IMR-90 (cell line): Measurements from ENCODE around the gene HMX1. TPM values are rescaled to one million over a fixed set of nuclear protein-coding genes. Genes with fewer than 3 reads are reported as not detected.

Experiments
- ATAC-seq: fragments of 200-7000 bp; cut with Tn5 transposase; 2 replicates; pipeline ENCODE4 v1.9.1; 2020; ENCODE audit warnings: low read depth, mild to moderate bottlenecking, moderate library complexity
- BruUV-seq: library from RNA; stranded (reverse); fragments of 400-500 nt; replicated peaks from 2 replicates; lab custom pipeline; 2021; lab: Mats Ljungman, UMichigan
- CTCF ChIA-PET: fragments of 300-600 bp; formaldehyde crosslinking; extraction: SDS; loops from one replicate; lab custom pipeline; 2021; ENCODE audit warnings: antibody characterized with exemption; lab: Yijun Ruan, JAX
- POLR2A ChIA-PET: fragments of 300-600 bp; sonication (Branson Sonifier 250); formaldehyde crosslinking; loops from one replicate; lab custom pipeline; 2022; ENCODE audit warnings: antibody characterized with exemption; ENCODE audit not compliant: unreplicated experiment; lab: Charles Lee
- DNase-seq: peaks from one replicate; pipeline ENCODE4 v3.0.0; 2013
- H2AFZ ChIP-seq: replicated peaks from 2 replicates; pipeline ENCODE3; 2013; ENCODE audit warnings: low read length, mild to moderate bottlenecking; ENCODE audit not compliant: poor library complexity
- H2AK5ac ChIP-seq: 2 replicates; pipeline ENCODE4 v1.6.1; 2013; ENCODE audit warnings: low read depth, low read length, inconsistent platforms
- H2AK9ac ChIP-seq: replicated peaks from 2 replicates; pipeline ENCODE3; 2013; ENCODE audit warnings: mild to moderate bottlenecking, low read depth, low read length, moderate library complexity; ENCODE audit not compliant: poor library complexity
- H2BK120ac ChIP-seq: 2 replicates; pipeline ENCODE4 v1.6.1; 2013; ENCODE audit warnings: low read depth, low read length, inconsistent platforms
- H2BK15ac ChIP-seq: 3 replicates; pipeline ENCODE4 v1.6.1; 2013; ENCODE audit warnings: low read depth, low read length, inconsistent platforms
- H2BK20ac ChIP-seq: 2 replicates; pipeline ENCODE4 v1.6.1; 2013; ENCODE audit warnings: low read depth, mild to moderate bottlenecking, inconsistent platforms, low read length, moderate library complexity
- H2BK5ac ChIP-seq: 2 replicates; pipeline ENCODE4 v1.6.1; 2013; ENCODE audit warnings: mild to moderate bottlenecking, low read depth, low read length, inconsistent platforms; ENCODE audit not compliant: poor library complexity, severe bottlenecking
- H3K14ac ChIP-seq: replicated peaks from 2 replicates; pipeline ENCODE4 v1.6.1; 2013; ENCODE audit warnings: low read depth, low read length, inconsistent platforms
- H3K18ac ChIP-seq: 2 replicates; pipeline ENCODE4 v1.6.1; 2013; ENCODE audit warnings: low read depth, low read length, control low read depth
- H3K23ac ChIP-seq: 2 replicates; pipeline ENCODE4 v1.6.1; 2013; ENCODE audit warnings: low read depth, low read length, inconsistent platforms
- H3K27ac ChIP-seq: 2 replicates; pipeline ENCODE4 v1.5.1; 2013; ENCODE audit warnings: mild to moderate bottlenecking, control low read depth, low read length; ENCODE audit not compliant: insufficient read depth
- H3K27me3 ChIP-seq: 2 replicates; pipeline ENCODE4 v1.6.1; 2013; ENCODE audit warnings: low read length; ENCODE audit not compliant: control insufficient read depth, insufficient read depth
- H3K36me3 ChIP-seq: 2 replicates; pipeline ENCODE4 v1.6.1; 2013; ENCODE audit warnings: low read length, mixed read lengths; ENCODE audit not compliant: control insufficient read depth, insufficient read depth
- H3K4ac ChIP-seq: 2 replicates; pipeline ENCODE4 v1.6.1; 2013; ENCODE audit warnings: low read depth, low read length, inconsistent platforms
- H3K4me1 ChIP-seq: 2 replicates; pipeline ENCODE4 v1.6.1; 2013; ENCODE audit warnings: low read length, mixed read lengths; ENCODE audit not compliant: control insufficient read depth, insufficient read depth
- H3K4me2 ChIP-seq: 2 replicates; pipeline ENCODE4 v1.6.1; 2013; ENCODE audit warnings: low read depth, mild to moderate bottlenecking, control low read depth, low read length, moderate library complexity
- H3K4me3 ChIP-seq: 2 replicates; pipeline ENCODE4 v1.5.1; 2013; ENCODE audit warnings: low read depth, mild to moderate bottlenecking, control low read depth, low read length, moderate library complexity; ENCODE audit not compliant: insufficient read depth
- H3K56ac ChIP-seq: 2 replicates; pipeline ENCODE4 v1.6.1; 2013; ENCODE audit warnings: low read length, inconsistent platforms; ENCODE audit not compliant: insufficient read depth; ENCODE audit errors: extremely low read depth
- H3K79me1 ChIP-seq, 2 experiments: 2 replicates each; pipeline ENCODE4 v1.6.1; 2013; ENCODE audit warnings: low read length in 2 of 2, inconsistent platforms in 1 of 2, low read depth in 1 of 2
- H3K9ac ChIP-seq: 2 replicates; pipeline ENCODE4 v1.6.1; 2013; ENCODE audit warnings: low read depth, low read length, control low read depth
- H3K9me1 ChIP-seq: 2 replicates; pipeline ENCODE4 v1.6.1; 2013; ENCODE audit warnings: low read length, inconsistent platforms; ENCODE audit not compliant: insufficient read depth
- H3K9me3 ChIP-seq: 2 replicates; pipeline ENCODE4 v1.6.1; 2013; ENCODE audit warnings: low read length; ENCODE audit not compliant: control insufficient read depth, insufficient read depth
- H4K20me1 ChIP-seq: 2 replicates; pipeline ENCODE4 v1.6.1; 2013; ENCODE audit warnings: low read length, inconsistent platforms; ENCODE audit not compliant: insufficient read depth
- H4K5ac ChIP-seq: 2 replicates; pipeline ENCODE4 v1.6.1; 2013; ENCODE audit warnings: mild to moderate bottlenecking, low read depth, low read length, control low read depth
- H4K8ac ChIP-seq, 2 experiments: 2 replicates each; pipeline ENCODE4 v1.6.1; 2013; ENCODE audit warnings: low read depth in 2 of 2, low read length in 2 of 2, control low read depth in 1 of 2, inconsistent platforms in 1 of 2
- H4K91ac ChIP-seq: 2 replicates; pipeline ENCODE4 v1.6.1; 2013; ENCODE audit warnings: low read depth, low read length, inconsistent platforms; ENCODE audit not compliant: insufficient read depth
- POLR2A ChIP-seq: IDR thresholded peaks from 2 replicates; pipeline ENCODE4 v1.6.1; 2012; ENCODE audit warnings: mild to moderate bottlenecking, low read depth, low read length
- RAD21 ChIP-seq: IDR thresholded peaks from 2 replicates; pipeline ENCODE4 v1.6.1; 2012; ENCODE audit warnings: low read length, improper control_type of control experiment
- RFX5 ChIP-seq: IDR thresholded peaks from 2 replicates; pipeline ENCODE4 v1.8.0; 2012; ENCODE audit warnings: low read depth, mild to moderate bottlenecking, low read length, moderate library complexity
- SMC3 ChIP-seq: fragments of 150-350 bp; IDR thresholded peaks from 2 replicates; pipeline ENCODE4 v1.6.1; 2016; ENCODE audit warnings: low read depth, mild to moderate bottlenecking, antibody characterized with exemption, low read length, moderate library complexity
- WGBS, 2 experiments: methylation state at CpG; one replicate each; pipeline versions ENCODE4 v1.1.5 to v1.1.7; 2013; ENCODE audit warnings: missing lambda C conversion rate in 2 of 2; ENCODE audit not compliant: insufficient read length in 1 of 2; ENCODE audit errors: extremely low coverage in 2 of 2; 5-methylcytosine and 5-hydroxymethylcytosine counted together
- dilution Hi-C: fragments of 300-500 bp; cut with HindIII; formaldehyde crosslinking; loops from one replicate; pipeline ENCODE4 v1.14.3; 2018; ENCODE audit warnings: low sequenced_read_pairs; ENCODE audit not compliant: unreplicated experiment
- in situ Hi-C: fragments of 300-500 bp; cut with MboI; formaldehyde crosslinking; loops from 3 replicates; pipeline ENCODE4 v1.14.3; 2019; ENCODE audit warnings: low sequenced_read_pairs, inconsistent platforms, mixed read lengths
- intact Hi-C: fragments of 100-400 bp; cut with micrococcal nuclease; formaldehyde crosslinking; loops from 2 replicates; pipeline ENCODE4 v1.10.0; 2022
- polyA plus RNA-seq, 3 experiments: library from polyadenylated mRNA; depleted of rRNA; stranded (reverse); fragments of >200 nt; gene quantifications; 2 replicates each; pipeline ENCODE4 v1.2.3, GENCODE V29; 2012; ENCODE audit warnings: low replicate concordance in 1 of 3
- total RNA-seq: library from RNA; depleted of rRNA; stranded (reverse); fragments of >200 nt; gene quantifications from 2 replicates; pipeline ENCODE4 v1.2.3, GENCODE V29; 2012
- TF ChIP-seq, protein P1 (sequence below): fragments of 150-350 bp; IDR thresholded peaks from 2 replicates; pipeline ENCODE4 v1.6.1; 2017; ENCODE audit warnings: mild to moderate bottlenecking, antibody characterized with exemption, low read length, low read depth

HMX1 gene
- total and polyA plus RNA-seq, 2 of the 4 experiments (the other 2 are of a cell fraction): not detected

GRCh38 chr4:8821151-8821950 lies 50.3 kb downstream of the HMX1 start:
- H2BK120ac ChIP-seq: no peak overlapping the region
- BruUV-seq: no TSS peak

More at GRCh38 chr4:8821151-8821950, 50.3 kb downstream of the HMX1 start:
- H3K56ac ChIP-seq: no peak overlapping the region
- no peak overlapping the region for H3K27ac ChIP-seq
- no peak overlapping the region for H4K8ac ChIP-seq
- dilution Hi-C loops (no loop called here), intact Hi-C loops (no loop called here), in situ Hi-C loops (no loop called here)
- no peak overlapping the region for H2BK15ac ChIP-seq
- no peak overlapping the region for H3K4ac ChIP-seq
- TF ChIP-seq POLR2A (no peak), SMC3 (no peak), RAD21 (no peak), RFX5 (no peak)
- TF ChIP-seq, protein P1, sequence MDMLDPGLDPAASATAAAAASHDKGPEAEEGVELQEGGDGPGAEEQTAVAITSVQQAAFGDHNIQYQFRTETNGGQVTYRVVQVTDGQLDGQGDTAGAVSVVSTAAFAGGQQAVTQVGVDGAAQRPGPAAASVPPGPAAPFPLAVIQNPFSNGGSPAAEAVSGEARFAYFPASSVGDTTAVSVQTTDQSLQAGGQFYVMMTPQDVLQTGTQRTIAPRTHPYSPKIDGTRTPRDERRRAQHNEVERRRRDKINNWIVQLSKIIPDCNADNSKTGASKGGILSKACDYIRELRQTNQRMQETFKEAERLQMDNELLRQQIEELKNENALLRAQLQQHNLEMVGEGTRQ: no peak
- no peak overlapping the region for H3K9ac ChIP-seq
- H3K14ac ChIP-seq: no peak overlapping the region
- no peak for DNase-seq
- no peaks in the 10 kb centered on the region for H3K27me3 ChIP-seq
- no peaks in the 10 kb centered on the region for H4K20me1 ChIP-seq
- H3K4me2 ChIP-seq: no peak overlapping the region
- no peak overlapping the region for H2BK20ac ChIP-seq
- no peak overlapping the region for H3K18ac ChIP-seq
- H2AK9ac ChIP-seq: no peak overlapping the region
- no peak overlapping the region for H4K5ac ChIP-seq
- H3K4me1 ChIP-seq: no peaks in the 10 kb centered on the region
- no peak overlapping the region for H3K4me3 ChIP-seq
- no peak overlapping the region for H2BK5ac ChIP-seq
- no peak overlapping the region for H2AK5ac ChIP-seq
- H3K36me3 ChIP-seq: no peaks in the 10 kb centered on the region
- H3K9me3 ChIP-seq: peaks cover 5% of the 10 kb centered on the region; the same call in 1 of the 2 replicates
- no peak for ATAC-seq
- H2AFZ ChIP-seq: no peak overlapping the region
- CTCF ChIA-PET: no interaction called here
- 54% methylated on average over 6 of the region's 21 CpGs; no CpG with 5 or more reads in 1 of the 2 experiments for WGBS, 2 experiments
- H3K79me1 ChIP-seq: no peaks in the 10 kb centered on the region
- H3K23ac ChIP-seq: no peak overlapping the region
- H3K9me1 ChIP-seq: no peaks in the 10 kb centered on the region
- POLR2A ChIA-PET: no interaction called here
- no peak overlapping the region for H4K91ac ChIP-seq
